ENCODE data around the gene SPG7. TPM values are rescaled to one million over a fixed set of nuclear protein-coding genes. Genes with fewer than 3 reads are reported as not detected.
A peak's percentile ranks its signal among the peaks of the same experiment; 100 is the strongest.

The SPG7 gene
- total RNA-seq, 2 experiments from 2014 or later: 78.6 to 79.8 TPM

- Mint-ChIP-seq H3K9me3 (no peaks in the 10 kb centered on the region), H3K36me3 (ENCODE audit: low read depth) (peaks cover 55% of the 10 kb centered on the region)
- peak; percentile 89 for ATAC-seq
These were observed 52.4 kb downstream of the SPG7 start, which contains the start of gene RPL13 for GRCh38 chr16:89560378-89561141. Gene RPL13 (plus strand): TSS chr16:89560682. CDS start chr16:89560960, 278 bp downstream.

GRCh38 chr16:89561142-89561883, 53.1 kb downstream of the SPG7 start:
- Mint-ChIP-seq H3K9me3 (no peaks in the 10 kb centered on the region), H3K27me3 (no peaks in the 10 kb centered on the region), H3K4me3 (peak overlapping the region; percentile 91), H3K36me3 (ENCODE audit: low read depth) (peaks cover 53% of the 10 kb centered on the region), H3K4me1 (ENCODE audit: low read depth) (peaks cover 56% of the 10 kb centered on the region), H3K27ac (peak overlapping the region; percentile 90)
- intact Hi-C loops (cut with micrococcal nuclease): no loop called here
- DNase-seq (no peak), ATAC-seq (no peak)
- TF ChIP-seq CTCF (IDR thresholded peaks at IDR 0.05): no peak
- ChIA-PET POLR2A (interaction anchor here (0.7 to 1.7 kb wide), 10 partner anchors 9 to 237 kb away, joined by 3 to 11 read pairs (median 4); partner anchors contain the start of genes CHMP1A and SPG7), CTCF (no interaction called here)

More at GRCh38 chr16:89560378-89561141, 52.4 kb downstream of the SPG7 start, which contains the start of gene RPL13:
- peak; percentile 96 for DNase-seq
- Mint-ChIP-seq H3K27ac (peak within 1 kb of the TSS; percentile 94), H3K4me3 (peak within 1 kb of the TSS; percentile 91), H3K27me3 (no peaks in the 10 kb centered on the region), H3K4me1 (ENCODE audit: low read depth) (peaks cover 51% of the 10 kb centered on the region)
- no peak for TF ChIP-seq CTCF (IDR thresholded peaks at IDR 0.05)
- ChIA-PET CTCF (interaction anchor here (1.4 kb wide), 1 partner anchor 11 kb away, joined by 3 read pairs; no protein-coding TSS in a partner anchor), POLR2A (interaction anchor here (1.0 to 1.7 kb wide), 6 partner anchors 9 to 140 kb away, joined by 3 to 11 read pairs (median 5); partner anchors contain the start of gene SPG7)
- intact Hi-C loops (cut with micrococcal nuclease): no loop called here

- Mint-ChIP-seq H3K27ac (peak overlapping the region; percentile 90), H3K9me3 (no peaks in the 10 kb centered on the region), H3K36me3 (ENCODE audit: low read depth) (peaks cover 50% of the 10 kb centered on the region), H3K27me3 (no peaks in the 10 kb centered on the region), H3K4me3 (peak overlapping the region; percentile 91), H3K4me1 (ENCODE audit: low read depth) (peaks cover 51% of the 10 kb centered on the region)
- ChIA-PET POLR2A (interaction anchor here (0.6 to 1.7 kb wide), 10 partner anchors 8 to 358 kb away, joined by 3 to 11 read pairs (median 4); partner anchors contain the start of genes CHMP1A and SPG7), CTCF (no interaction called here)
- no peak for TF ChIP-seq CTCF (IDR thresholded peaks at IDR 0.05)
- intact Hi-C loops (cut with micrococcal nuclease): no loop called here
- ATAC-seq: no peak
- no peak for DNase-seq
These were observed 53.8 kb downstream of the SPG7 start for GRCh38 chr16:89561884-89562599.

- Mint-ChIP-seq H3K27me3 (no peaks in the 10 kb centered on the region), H3K36me3 (ENCODE audit: low read depth) (peaks cover 44% of the 10 kb centered on the region), H3K27ac (peak overlapping the region; percentile 90), H3K4me3 (peak overlapping the region; percentile 91), H3K9me3 (no peaks in the 10 kb centered on the region), H3K4me1 (ENCODE audit: low read depth) (peaks cover 45% of the 10 kb centered on the region)
- POLR2A ChIA-PET: interaction anchor here (0.9 to 3.1 kb wide), 6 partner anchors 11 to 247 kb away, joined by 3 to 12 read pairs (median 4); partner anchors contain the start of gene SPG7
- intact Hi-C loops (cut with micrococcal nuclease): no loop called here
- TF ChIP-seq CTCF (IDR thresholded peaks at IDR 0.05): no peak
- no peak for DNase-seq
- ATAC-seq: no peak
- CTCF ChIA-PET: no interaction called here
These were observed 54.7 kb downstream of the SPG7 start for GRCh38 chr16:89562939-89563338.
